H1 (cell line): ENCODE measurements around the gene STEAP4. TPM values are rescaled to one million over a fixed set of nuclear protein-coding genes. Genes with fewer than 3 reads are reported as not detected.

Source experiments
- CTCF ChIA-PET: fragments of 300-600 bp; sonication (Branson Sonifier 250); formaldehyde crosslinking; loops from one replicate; lab custom pipeline; 2021; ENCODE audit not compliant: partially characterized antibody; lab: Charles Lee
- POLR2A ChIA-PET: fragments of 300-600 bp; sonication (Branson Sonifier 250); formaldehyde crosslinking; loops from one replicate; lab custom pipeline; 2021; ENCODE audit warnings: inconsistent platforms; ENCODE audit not compliant: partially characterized antibody; lab: Charles Lee
- DNase-seq, 2 experiments: peaks; one replicate each; pipeline versions ENCODE4 v3.0.0 to v3.0.0-alpha.2; 2010 to 2022; ENCODE audit warnings: low spot score in 2 of 2, low read depth in 1 of 2, mixed read lengths in 1 of 2
- FAIRE-seq: peaks from 2 replicates; lab custom pipeline; 2011; peaks lifted over from hg19 to GRCh38; lab: Jason Lieb, UNC
- H2AFZ ChIP-seq: 2 replicates; pipeline ENCODE4 v1.8.1; 2012; ENCODE audit warnings: low read length, inconsistent platforms
- H2AK5ac ChIP-seq: 2 replicates; pipeline ENCODE4 v1.6.1; 2013; ENCODE audit warnings: low read depth, low read length
- H2BK120ac ChIP-seq: replicated peaks from 2 replicates; pipeline ENCODE3; 2013; ENCODE audit warnings: low read depth, low read length, inconsistent platforms
- H2BK12ac ChIP-seq: 2 replicates; pipeline ENCODE4 v1.6.1; 2013; ENCODE audit warnings: low read depth, low read length
- H2BK15ac ChIP-seq: 2 replicates; pipeline ENCODE4 v1.6.1; 2013; ENCODE audit warnings: low read length
- H2BK20ac ChIP-seq: 2 replicates; pipeline ENCODE4 v1.6.1; 2013; ENCODE audit warnings: low read length
- H2BK5ac ChIP-seq: 2 replicates; pipeline ENCODE4 v1.6.1; 2013; ENCODE audit warnings: low read depth, low read length
- H3K14ac ChIP-seq: 2 replicates; pipeline ENCODE4 v1.6.1; 2013; ENCODE audit warnings: inconsistent platforms; ENCODE audit not compliant: insufficient read length
- H3K18ac ChIP-seq: 2 replicates; pipeline ENCODE4 v1.6.1; 2013; ENCODE audit warnings: low read length; ENCODE audit errors: extremely low read depth
- H3K23ac ChIP-seq: 2 replicates; pipeline ENCODE4 v1.6.1; 2013; ENCODE audit warnings: inconsistent platforms; ENCODE audit not compliant: insufficient read length
- H3K23me2 ChIP-seq: 2 replicates; pipeline ENCODE4 v1.6.1; 2013; ENCODE audit warnings: low read depth, low read length
- H3K27ac ChIP-seq: 2 replicates; pipeline ENCODE4 v1.6.1; 2011; ENCODE audit warnings: low read depth, low read length, inconsistent platforms
- H3K27me3 ChIP-seq, 4 experiments: replicated peaks in 1 of 4; 1 replicate in 1 of 4; 2 replicates in 3 of 4; pipeline versions ENCODE4 v1.6.1 to v1.8.1; 2011 to 2013; ENCODE audit warnings: low read length in 3 of 4, mild to moderate bottlenecking in 3 of 4, inconsistent platforms in 2 of 4, mixed read lengths in 2 of 4, moderate library complexity in 1 of 4; ENCODE audit not compliant: control insufficient read depth in 3 of 4, insufficient read depth in 3 of 4; ENCODE audit errors: extremely low read depth in 1 of 4
- H3K36me3 ChIP-seq, 4 experiments: 2 replicates each; pipeline versions ENCODE4 v1.6.1 to v1.8.1; 2011 to 2013; ENCODE audit warnings: mild to moderate bottlenecking in 4 of 4, low read length in 3 of 4, moderate library complexity in 2 of 4, control low read depth in 1 of 4, inconsistent platforms in 1 of 4; ENCODE audit not compliant: insufficient read depth in 4 of 4, control insufficient read depth in 2 of 4
- H3K4ac ChIP-seq: replicated peaks from 2 replicates; pipeline ENCODE3; 2013; ENCODE audit warnings: low read length, low read depth, mixed read lengths, inconsistent platforms; ENCODE audit not compliant: insufficient read length
- H3K4me1 ChIP-seq, 4 experiments: replicated peaks in 1 of 4; 1 replicate in 1 of 4; 2 replicates in 3 of 4; pipeline versions ENCODE4 v1.6.1 to v1.8.1; 2011 to 2013; ENCODE audit warnings: low read length in 3 of 4, inconsistent platforms in 2 of 4, mixed read lengths in 1 of 4; ENCODE audit not compliant: insufficient read depth in 4 of 4, control insufficient read depth in 3 of 4
- H3K4me2 ChIP-seq, 2 experiments: 2 replicates each; pipeline versions ENCODE4 v1.6.1 to v1.8.1; 2011 to 2013; ENCODE audit warnings: low read depth in 2 of 2, low read length in 2 of 2, control low read depth in 1 of 2, inconsistent platforms in 1 of 2, mild to moderate bottlenecking in 1 of 2; ENCODE audit not compliant: insufficient read depth in 1 of 2
- H3K4me3 ChIP-seq, 4 experiments: fragments of 200-600, 300-600 bp in 1 of 4; sonication (generic), shearing (Covaris generic), sonication (Bioruptor Twin) in 1 of 4; 2 replicates each; pipeline versions ENCODE4 v1.5.1 to v1.8.1; 2011 to 2016; ENCODE audit warnings: low read length in 4 of 4, low read depth in 3 of 4, control low read depth in 2 of 4, inconsistent platforms in 2 of 4, mild to moderate bottlenecking in 2 of 4, mixed read lengths in 1 of 4, moderate library complexity in 1 of 4; ENCODE audit not compliant: insufficient read depth in 2 of 4; ENCODE audit errors: extremely low read depth in 1 of 4
- H3K56ac ChIP-seq: replicated peaks from 2 replicates; pipeline ENCODE3; 2013; ENCODE audit warnings: low read depth, mild to moderate bottlenecking, mixed read lengths, low read length, inconsistent platforms; ENCODE audit not compliant: insufficient read length
- H3K79me1 ChIP-seq: 2 replicates; pipeline ENCODE4 v1.6.1; 2013; ENCODE audit warnings: low read depth, low read length, control low read depth
- H3K79me2 ChIP-seq, 2 experiments: 2 replicates each; pipeline versions ENCODE4 v1.6.1 to v1.8.1; 2012 to 2013; ENCODE audit warnings: low read length in 2 of 2, mild to moderate bottlenecking in 2 of 2, inconsistent platforms in 1 of 2; ENCODE audit not compliant: insufficient read depth in 2 of 2, control insufficient read depth in 1 of 2
- H3K9ac ChIP-seq, 4 experiments: replicated peaks in 1 of 4; 1 replicate in 1 of 4; 2 replicates in 3 of 4; pipeline versions ENCODE4 v1.6.1 to v1.8.1; 2011 to 2013; ENCODE audit warnings: low read depth in 3 of 4, low read length in 3 of 4, control low read depth in 2 of 4, mild to moderate bottlenecking in 2 of 4, moderate library complexity in 2 of 4, inconsistent platforms in 1 of 4; ENCODE audit errors: extremely low read depth in 1 of 4
- H3K9me3 ChIP-seq, 2 experiments: 2 replicates each; pipeline versions ENCODE4 v1.6.1 to v1.8.1; 2012 to 2013; ENCODE audit warnings: mild to moderate bottlenecking in 2 of 2, moderate library complexity in 2 of 2, control low read depth in 1 of 2, inconsistent platforms in 1 of 2, low read depth in 1 of 2, low read length in 1 of 2, mixed read lengths in 1 of 2; ENCODE audit not compliant: insufficient read depth in 2 of 2
- H4K20me1 ChIP-seq, 2 experiments: replicated peaks in 1 of 2; 2 replicates each; pipeline versions ENCODE3 to v1.8.1; 2011 to 2013; ENCODE audit warnings: inconsistent platforms in 2 of 2, low read length in 2 of 2, mild to moderate bottlenecking in 1 of 2; ENCODE audit not compliant: insufficient read depth in 2 of 2, control insufficient read depth in 1 of 2
- H4K5ac ChIP-seq: 2 replicates; pipeline ENCODE4 v1.6.1; 2013; ENCODE audit warnings: low read length, low read depth, mixed read lengths, inconsistent platforms; ENCODE audit not compliant: insufficient read length
- H4K8ac ChIP-seq: 2 replicates; pipeline ENCODE4 v1.8.0; 2013; ENCODE audit warnings: mild to moderate bottlenecking, moderate library complexity, low read length, inconsistent platforms; ENCODE audit not compliant: insufficient read depth; ENCODE audit errors: extremely low read depth
- H4K91ac ChIP-seq: replicated peaks from 2 replicates; pipeline ENCODE3; 2013; ENCODE audit warnings: low read length, mixed read lengths, inconsistent platforms; ENCODE audit not compliant: insufficient read length
- GTF2F1 ChIP-seq: IDR thresholded peaks from 2 replicates; pipeline ENCODE4 v1.6.1; 2012; ENCODE audit warnings: low read depth, low read length, improper control_type of control experiment, borderline replicate concordance
- POU5F1 ChIP-seq: IDR thresholded peaks from 2 replicates; pipeline ENCODE4 v1.6.1; 2011; ENCODE audit warnings: low read depth, mild to moderate bottlenecking, low read length, moderate library complexity
- SAP30 ChIP-seq: fragments of 300-600 bp; sonication (generic); IDR thresholded peaks from 2 replicates; pipeline ENCODE4 v1.7.1; 2012; ENCODE audit warnings: low read length, moderate library complexity, mild to moderate bottlenecking, inconsistent platforms; ENCODE audit not compliant: insufficient read depth, insufficient replicate concordance
- SIN3A ChIP-seq, 2 experiments: IDR thresholded peaks in 1 of 2; conservative IDR thresholded peaks in 1 of 2; 2 replicates each; pipeline ENCODE4 v1.6.1; 2011 to 2012; ENCODE audit warnings: low read length in 2 of 2, improper control_type of control experiment in 1 of 2, low read depth in 1 of 2, mild to moderate bottlenecking in 1 of 2
- TAF1 ChIP-seq: IDR thresholded peaks from 2 replicates; pipeline ENCODE4 v1.6.1; 2011; ENCODE audit warnings: mild to moderate bottlenecking, low read depth, low read length
- WGBS, 2 experiments: shearing (Covaris generic) in 1 of 2; methylation state at CpG; one replicate each; pipeline versions ENCODE4 v1.1.6 to v1.1.7; 2013 to 2015; ENCODE audit warnings: low lambda C conversion rate in 2 of 2, mixed read lengths in 2 of 2, inconsistent platforms in 1 of 2, low coverage in 1 of 2, missing lambda C conversion rate in 1 of 2; ENCODE audit not compliant: insufficient replicate concordance in 2 of 2, insufficient coverage in 1 of 2, insufficient read length in 1 of 2; ENCODE audit errors: extremely low coverage in 1 of 2, missing lambda C conversion rate in 1 of 2; 5-methylcytosine and 5-hydroxymethylcytosine counted together
- polyA plus RNA-seq, 7 experiments: library from polyadenylated mRNA; depleted of rRNA in 3 of 7; stranded (reverse) in 5 of 7; unstranded in 2 of 7; fragments of >200 nt in 5 of 7; fragments of 200-250 nt in 2 of 7; gene quantifications; 1 replicate in 5 of 7; 2 replicates in 1 of 7; 4 replicates in 1 of 7; pipeline versions ENCODE4 v1.2.1 to v1.2.3, GENCODE V29; 2011 to 2013; ENCODE audit warnings: missing spikeins in 2 of 7, mixed read lengths in 2 of 7
- total RNA-seq: library from RNA; stranded (reverse); fragmentation: NEBNext Ultra II Directional; extraction: Animal tissue kit (Norgen Biotek cat#: 25700); gene quantifications from 2 replicates; pipeline ENCODE4 v1.2.1, GENCODE V29; 2021

Gene STEAP4
- total and polyA plus RNA-seq, 2 of the 8 experiments (the other 6 are each of a cell fraction or from before 2014, with no cell fraction given), result under 0.01 TPM; not detected in 1

DNA sequence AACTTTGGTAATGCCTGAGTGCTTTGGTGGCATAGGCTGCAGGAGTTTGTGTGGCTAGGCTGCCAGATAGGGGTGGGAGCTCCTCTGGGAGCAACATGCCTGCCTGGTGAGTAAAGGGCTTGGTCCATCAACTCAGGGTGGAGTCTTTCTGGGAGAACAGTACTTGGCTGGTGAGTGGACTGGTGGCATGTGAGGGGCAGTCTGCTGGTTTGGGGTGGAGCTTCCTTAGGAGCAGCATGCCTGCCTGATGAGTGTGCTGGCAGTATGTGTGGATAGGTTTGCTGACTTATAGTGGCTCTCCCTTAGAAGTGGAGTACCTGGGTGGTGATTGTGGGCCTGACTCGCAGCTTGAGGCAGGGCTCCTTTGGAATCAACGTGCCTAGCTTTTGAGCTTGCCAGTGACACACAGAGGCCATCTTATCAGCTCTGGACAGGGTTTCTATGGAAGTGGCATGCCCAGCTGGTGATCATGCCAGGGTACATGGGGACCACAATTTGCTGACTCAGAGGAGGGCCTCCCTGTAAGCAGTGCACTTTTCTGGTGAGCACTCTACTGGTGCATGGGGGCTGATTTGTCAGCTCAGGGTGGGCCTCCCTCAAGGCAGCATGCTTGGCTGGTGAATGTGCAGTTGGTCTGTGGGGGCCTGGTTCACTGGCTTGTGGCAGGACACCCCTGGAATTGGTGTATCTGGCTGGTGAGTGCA is 51.8 kb downstream of the STEAP4 start:
- Histone ChIP-seq H2BK15ac (no peak overlapping the region), H3K18ac (no peak overlapping the region), H3K79me1 (no peaks in the 10 kb centered on the region), H4K20me1 (no peaks in the 10 kb centered on the region), H2BK12ac (no peak overlapping the region), H2AFZ (no peak overlapping the region), H3K9me3 (peaks cover 3% of the 10 kb centered on the region in 2 experiments; a peak in 2 of 4 replicates), H3K4me2 (no peak overlapping the region), H3K14ac (no peak overlapping the region), H2BK20ac (no peak overlapping the region), H3K9ac (no peak overlapping the region), H4K5ac (no peak overlapping the region), H2BK120ac (no peak overlapping the region), H3K4ac (no peak overlapping the region), H2BK5ac (no peak overlapping the region), H2AK5ac (no peak overlapping the region), H3K56ac (no peak overlapping the region), H3K27me3 (no peaks in the 10 kb centered on the region), H3K4me3 (no peak overlapping the region), H4K8ac (no peak overlapping the region), H3K4me1 (no peaks in the 10 kb centered on the region), H3K23me2 (no peaks in the 10 kb centered on the region; the same call in 1 of the 2 replicates), H3K23ac (no peak overlapping the region), H3K27ac (no peak overlapping the region), H3K36me3 (no peaks in the 10 kb centered on the region), H4K91ac (no peak overlapping the region), H3K79me2 (no peaks in the 10 kb centered on the region)
- TF ChIP-seq SIN3A (conservative IDR thresholded peaks at IDR 0.05 in 1 of 2, IDR thresholded peaks at IDR 0.05 in 1 of 2; ENCODE audit: low read depth in 1 of 2, low read length in 2 of 2) (no peak), TAF1 (no peak), SAP30 (no peak), POU5F1 (no peak), GTF2F1 (no peak)
- ChIA-PET POLR2A (no interaction called here), CTCF (interaction anchor here (1.2 to 1.3 kb wide), 2 partner anchors 12 to 103 kb away, joined by 3 to 4 read pairs; no protein-coding TSS in a partner anchor)
- WGBS, 2 experiments, result 100% methylated on average over 2 of the region's 2 CpGs; no CpG with 5 or more reads in 1 of the 2 experiments
- DNase-seq (no peak), FAIRE-seq (no peak)
